IMR-90 (cell line): ENCODE measurements around the gene LIMCH1. TPM values are rescaled to one million over a fixed set of nuclear protein-coding genes. Genes with fewer than 3 reads are reported as not detected.

ENCODE experiments used
- ATAC-seq: fragments of 200-7000 bp; cut with Tn5 transposase; 2 replicates; pipeline ENCODE4 v1.9.1; 2020; ENCODE audit warnings: low read depth, mild to moderate bottlenecking, moderate library complexity
- BruUV-seq: library from RNA; stranded (reverse); fragments of 400-500 nt; replicated peaks from 2 replicates; lab custom pipeline; 2021; lab: Mats Ljungman, UMichigan
- CTCF ChIA-PET: fragments of 300-600 bp; formaldehyde crosslinking; extraction: SDS; loops from one replicate; lab custom pipeline; 2021; ENCODE audit warnings: antibody characterized with exemption; lab: Yijun Ruan, JAX
- POLR2A ChIA-PET: fragments of 300-600 bp; sonication (Branson Sonifier 250); formaldehyde crosslinking; loops from one replicate; lab custom pipeline; 2022; ENCODE audit warnings: antibody characterized with exemption; ENCODE audit not compliant: unreplicated experiment; lab: Charles Lee
- DNase-seq: peaks from one replicate; pipeline ENCODE4 v3.0.0; 2013
- H2AFZ ChIP-seq: replicated peaks from 2 replicates; pipeline ENCODE3; 2013; ENCODE audit warnings: low read length, mild to moderate bottlenecking; ENCODE audit not compliant: poor library complexity
- H2AK5ac ChIP-seq: 2 replicates; pipeline ENCODE4 v1.6.1; 2013; ENCODE audit warnings: low read depth, low read length, inconsistent platforms
- H2AK9ac ChIP-seq: replicated peaks from 2 replicates; pipeline ENCODE3; 2013; ENCODE audit warnings: mild to moderate bottlenecking, low read depth, low read length, moderate library complexity; ENCODE audit not compliant: poor library complexity
- H2BK120ac ChIP-seq: 2 replicates; pipeline ENCODE4 v1.6.1; 2013; ENCODE audit warnings: low read depth, low read length, inconsistent platforms
- H2BK15ac ChIP-seq: 3 replicates; pipeline ENCODE4 v1.6.1; 2013; ENCODE audit warnings: low read depth, low read length, inconsistent platforms
- H2BK20ac ChIP-seq: 2 replicates; pipeline ENCODE4 v1.6.1; 2013; ENCODE audit warnings: low read depth, mild to moderate bottlenecking, inconsistent platforms, low read length, moderate library complexity
- H2BK5ac ChIP-seq: 2 replicates; pipeline ENCODE4 v1.6.1; 2013; ENCODE audit warnings: mild to moderate bottlenecking, low read depth, low read length, inconsistent platforms; ENCODE audit not compliant: poor library complexity, severe bottlenecking
- H3K14ac ChIP-seq: replicated peaks from 2 replicates; pipeline ENCODE4 v1.6.1; 2013; ENCODE audit warnings: low read depth, low read length, inconsistent platforms
- H3K18ac ChIP-seq: 2 replicates; pipeline ENCODE4 v1.6.1; 2013; ENCODE audit warnings: low read depth, low read length, control low read depth
- H3K23ac ChIP-seq: 2 replicates; pipeline ENCODE4 v1.6.1; 2013; ENCODE audit warnings: low read depth, low read length, inconsistent platforms
- H3K27ac ChIP-seq: 2 replicates; pipeline ENCODE4 v1.5.1; 2013; ENCODE audit warnings: mild to moderate bottlenecking, control low read depth, low read length; ENCODE audit not compliant: insufficient read depth
- H3K27me3 ChIP-seq: 2 replicates; pipeline ENCODE4 v1.6.1; 2013; ENCODE audit warnings: low read length; ENCODE audit not compliant: control insufficient read depth, insufficient read depth
- H3K36me3 ChIP-seq: 2 replicates; pipeline ENCODE4 v1.6.1; 2013; ENCODE audit warnings: low read length, mixed read lengths; ENCODE audit not compliant: control insufficient read depth, insufficient read depth
- H3K4ac ChIP-seq: 2 replicates; pipeline ENCODE4 v1.6.1; 2013; ENCODE audit warnings: low read depth, low read length, inconsistent platforms
- H3K4me1 ChIP-seq: 2 replicates; pipeline ENCODE4 v1.6.1; 2013; ENCODE audit warnings: low read length, mixed read lengths; ENCODE audit not compliant: control insufficient read depth, insufficient read depth
- H3K4me2 ChIP-seq: 2 replicates; pipeline ENCODE4 v1.6.1; 2013; ENCODE audit warnings: low read depth, mild to moderate bottlenecking, control low read depth, low read length, moderate library complexity
- H3K4me3 ChIP-seq: 2 replicates; pipeline ENCODE4 v1.5.1; 2013; ENCODE audit warnings: low read depth, mild to moderate bottlenecking, control low read depth, low read length, moderate library complexity; ENCODE audit not compliant: insufficient read depth
- H3K56ac ChIP-seq: 2 replicates; pipeline ENCODE4 v1.6.1; 2013; ENCODE audit warnings: low read length, inconsistent platforms; ENCODE audit not compliant: insufficient read depth; ENCODE audit errors: extremely low read depth
- H3K79me1 ChIP-seq, 2 experiments: 2 replicates each; pipeline ENCODE4 v1.6.1; 2013; ENCODE audit warnings: low read length in 2 of 2, inconsistent platforms in 1 of 2, low read depth in 1 of 2
- H3K9ac ChIP-seq: 2 replicates; pipeline ENCODE4 v1.6.1; 2013; ENCODE audit warnings: low read depth, low read length, control low read depth
- H3K9me1 ChIP-seq: 2 replicates; pipeline ENCODE4 v1.6.1; 2013; ENCODE audit warnings: low read length, inconsistent platforms; ENCODE audit not compliant: insufficient read depth
- H3K9me3 ChIP-seq: 2 replicates; pipeline ENCODE4 v1.6.1; 2013; ENCODE audit warnings: low read length; ENCODE audit not compliant: control insufficient read depth, insufficient read depth
- H4K20me1 ChIP-seq: 2 replicates; pipeline ENCODE4 v1.6.1; 2013; ENCODE audit warnings: low read length, inconsistent platforms; ENCODE audit not compliant: insufficient read depth
- H4K5ac ChIP-seq: 2 replicates; pipeline ENCODE4 v1.6.1; 2013; ENCODE audit warnings: mild to moderate bottlenecking, low read depth, low read length, control low read depth
- H4K8ac ChIP-seq, 2 experiments: 2 replicates each; pipeline ENCODE4 v1.6.1; 2013; ENCODE audit warnings: low read depth in 2 of 2, low read length in 2 of 2, control low read depth in 1 of 2, inconsistent platforms in 1 of 2
- H4K91ac ChIP-seq: 2 replicates; pipeline ENCODE4 v1.6.1; 2013; ENCODE audit warnings: low read depth, low read length, inconsistent platforms; ENCODE audit not compliant: insufficient read depth
- BHLHE40 ChIP-seq: fragments of 150-350 bp; IDR thresholded peaks from 2 replicates; pipeline ENCODE4 v1.6.1; 2016; ENCODE audit warnings: mild to moderate bottlenecking, low read depth, low read length
- FOS ChIP-seq: fragments of 150-350 bp; IDR thresholded peaks from 2 replicates; pipeline ENCODE4 v1.6.1; 2016; ENCODE audit warnings: low read depth, low read length
- MAFK ChIP-seq: IDR thresholded peaks from 2 replicates; pipeline ENCODE4 v1.6.1; 2012; ENCODE audit warnings: low read depth, low read length, improper control_type of control experiment
- MXI1 ChIP-seq: IDR thresholded peaks from 2 replicates; pipeline ENCODE4 v1.6.1; 2012; ENCODE audit warnings: low read depth, mild to moderate bottlenecking, low read length, moderate library complexity, borderline replicate concordance
- NFE2L2 ChIP-seq: fragments of 150-350 bp; IDR thresholded peaks from 2 replicates; pipeline ENCODE4 v1.6.1; 2016; ENCODE audit warnings: low read depth, mild to moderate bottlenecking, low read length
- POLR2A ChIP-seq: IDR thresholded peaks from 2 replicates; pipeline ENCODE4 v1.6.1; 2012; ENCODE audit warnings: mild to moderate bottlenecking, low read depth, low read length
- RAD21 ChIP-seq: IDR thresholded peaks from 2 replicates; pipeline ENCODE4 v1.6.1; 2012; ENCODE audit warnings: low read length, improper control_type of control experiment
- RCOR1 ChIP-seq: IDR thresholded peaks from 2 replicates; pipeline ENCODE4 v1.6.1; 2012; ENCODE audit warnings: mild to moderate bottlenecking, low read length, improper control_type of control experiment; ENCODE audit not compliant: insufficient replicate concordance
- RFX5 ChIP-seq: IDR thresholded peaks from 2 replicates; pipeline ENCODE4 v1.8.0; 2012; ENCODE audit warnings: low read depth, mild to moderate bottlenecking, low read length, moderate library complexity
- WGBS, 2 experiments: methylation state at CpG; one replicate each; pipeline versions ENCODE4 v1.1.5 to v1.1.7; 2013; ENCODE audit warnings: missing lambda C conversion rate in 2 of 2; ENCODE audit not compliant: insufficient read length in 1 of 2; ENCODE audit errors: extremely low coverage in 2 of 2; 5-methylcytosine and 5-hydroxymethylcytosine counted together
- dilution Hi-C: fragments of 300-500 bp; cut with HindIII; formaldehyde crosslinking; loops from one replicate; pipeline ENCODE4 v1.14.3; 2018; ENCODE audit warnings: low sequenced_read_pairs; ENCODE audit not compliant: unreplicated experiment
- in situ Hi-C: fragments of 300-500 bp; cut with MboI; formaldehyde crosslinking; loops from 3 replicates; pipeline ENCODE4 v1.14.3; 2019; ENCODE audit warnings: low sequenced_read_pairs, inconsistent platforms, mixed read lengths
- intact Hi-C: fragments of 100-400 bp; cut with micrococcal nuclease; formaldehyde crosslinking; loops from 2 replicates; pipeline ENCODE4 v1.10.0; 2022
- polyA plus RNA-seq, 3 experiments: library from polyadenylated mRNA; depleted of rRNA; stranded (reverse); fragments of >200 nt; gene quantifications; 2 replicates each; pipeline ENCODE4 v1.2.3, GENCODE V29; 2012; ENCODE audit warnings: low replicate concordance in 1 of 3
- total RNA-seq: library from RNA; depleted of rRNA; stranded (reverse); fragments of >200 nt; gene quantifications from 2 replicates; pipeline ENCODE4 v1.2.3, GENCODE V29; 2012
- TF ChIP-seq, protein P1 (sequence below): fragments of 150-350 bp; IDR thresholded peaks from 2 replicates; pipeline ENCODE4 v1.6.1; 2016; ENCODE audit warnings: low read depth, mild to moderate bottlenecking, low read length, moderate library complexity, borderline replicate concordance

Gene LIMCH1
- total and polyA plus RNA-seq, 2 of the 4 experiments (the other 2 are of a cell fraction), result 0.89 to 2.9 TPM

DNA sequence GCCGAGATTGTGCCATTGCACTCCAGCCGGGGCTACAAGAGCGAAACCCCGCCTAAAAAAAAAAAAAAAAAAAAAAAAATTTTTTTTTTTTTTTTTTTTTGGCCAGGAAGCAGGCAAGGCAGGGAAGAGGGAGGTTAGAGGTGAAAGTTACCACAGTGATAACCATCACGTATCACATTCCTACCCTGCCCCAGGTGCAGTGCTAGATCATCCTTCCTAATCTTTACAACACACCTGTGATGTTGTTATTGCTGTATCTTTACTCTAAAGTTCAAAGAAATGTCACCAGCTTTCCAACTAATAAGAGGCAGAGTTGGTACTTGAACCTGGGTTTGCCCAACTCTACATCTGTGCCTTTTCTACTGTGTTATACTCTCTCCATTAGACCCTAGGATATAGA is 7.2 kb upstream of the LIMCH1 start:
- intact Hi-C loops, result no loop called here
- no peak overlapping the region for H2BK15ac ChIP-seq
- H3K9me1 ChIP-seq, result no peaks in the 10 kb centered on the region
- H3K27me3 ChIP-seq, result no peaks in the 10 kb centered on the region
- H2AFZ ChIP-seq, result no peak overlapping the region
- no peak for DNase-seq
- no peak overlapping the region for H2AK5ac ChIP-seq
- H3K4ac ChIP-seq, result no peak overlapping the region
- H4K8ac ChIP-seq, result no peak overlapping the region
- no peak overlapping the region for H4K91ac ChIP-seq
- POLR2A ChIA-PET, result no interaction called here
- no peaks in the 10 kb centered on the region for H3K9me3 ChIP-seq
- CTCF ChIA-PET, result no interaction called here
- no peak overlapping the region for H2AK9ac ChIP-seq
- no peak for TF ChIP-seq MAFK
- TF ChIP-seq NFE2L2, result no peak
- TF ChIP-seq POLR2A, result no peak
- TF ChIP-seq RCOR1, result no peak
- no peak for TF ChIP-seq MXI1
- no peak for TF ChIP-seq FOS
- TF ChIP-seq RAD21, result no peak
- TF ChIP-seq BHLHE40, result no peak
- TF ChIP-seq RFX5, result no peak
- TF ChIP-seq, protein P1, sequence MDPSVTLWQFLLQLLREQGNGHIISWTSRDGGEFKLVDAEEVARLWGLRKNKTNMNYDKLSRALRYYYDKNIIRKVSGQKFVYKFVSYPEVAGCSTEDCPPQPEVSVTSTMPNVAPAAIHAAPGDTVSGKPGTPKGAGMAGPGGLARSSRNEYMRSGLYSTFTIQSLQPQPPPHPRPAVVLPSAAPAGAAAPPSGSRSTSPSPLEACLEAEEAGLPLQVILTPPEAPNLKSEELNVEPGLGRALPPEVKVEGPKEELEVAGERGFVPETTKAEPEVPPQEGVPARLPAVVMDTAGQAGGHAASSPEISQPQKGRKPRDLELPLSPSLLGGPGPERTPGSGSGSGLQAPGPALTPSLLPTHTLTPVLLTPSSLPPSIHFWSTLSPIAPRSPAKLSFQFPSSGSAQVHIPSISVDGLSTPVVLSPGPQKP, result no peak
- H3K56ac ChIP-seq, result no peak overlapping the region
- no peak overlapping the region for H3K14ac ChIP-seq
- H4K20me1 ChIP-seq, result no peaks in the 10 kb centered on the region
- no peak overlapping the region for H4K5ac ChIP-seq
- no peak overlapping the region for H3K4me3 ChIP-seq
- no peak overlapping the region for H3K18ac ChIP-seq
- ATAC-seq, result no peak
- no peak overlapping the region for H2BK20ac ChIP-seq
- in situ Hi-C loops, result no loop called here
- H2BK5ac ChIP-seq, result no peak overlapping the region
- no peaks in the 10 kb centered on the region for H3K4me1 ChIP-seq
- dilution Hi-C loops, result no loop called here
- no peak overlapping the region for H3K9ac ChIP-seq
- no TSS peak for BruUV-seq
- no peaks in the 10 kb centered on the region for H3K36me3 ChIP-seq
- H3K4me2 ChIP-seq, result no peak overlapping the region
- no peak overlapping the region for H2BK120ac ChIP-seq
- WGBS, 2 experiments, result no CpG with 5 or more reads among the region's 5 CpGs
- no peak overlapping the region for H3K23ac ChIP-seq
- H3K79me1 ChIP-seq, result no peaks in the 10 kb centered on the region
- H3K27ac ChIP-seq, result no peak overlapping the region
